HepG2 (cell line): ENCODE results near the gene FASTK. TPM values are rescaled to one million over a fixed set of nuclear protein-coding genes. Genes with fewer than 3 reads are reported as not detected.

Source experiments
- AKNA ChIP-seq: sonication (generic); formaldehyde crosslinking; IDR thresholded peaks from 2 replicates; pipeline ENCODE4 v1.4.0; 2020; ENCODE audit warnings: missing genetic modification reagents, borderline replicate concordance
- ARID2 ChIP-seq: sonication (generic); formaldehyde crosslinking; IDR thresholded peaks from 2 replicates; pipeline ENCODE4 v1.8.1; 2022; ENCODE audit warnings: mild to moderate bottlenecking, missing genetic modification reagents, borderline replicate concordance
- CENPX ChIP-seq: sonication (generic); formaldehyde crosslinking; IDR thresholded peaks from 2 replicates; pipeline ENCODE4 v1.9.0; 2021; ENCODE audit warnings: mild to moderate bottlenecking, missing genetic modification reagents, moderate library complexity
- GABPB1 ChIP-seq: IDR thresholded peaks from 2 replicates; pipeline ENCODE4 v1.6.1; 2016; ENCODE audit warnings: mild to moderate bottlenecking, missing genetic modification reagents, moderate library complexity, missing compliant biosample characterization
- HIVEP1 ChIP-seq: sonication (generic); formaldehyde crosslinking; IDR thresholded peaks from 2 replicates; pipeline ENCODE4 v1.4.0; 2020; ENCODE audit warnings: mild to moderate bottlenecking, missing genetic modification reagents
- RFXANK ChIP-seq: IDR thresholded peaks from 2 replicates; pipeline ENCODE4 v1.6.1; 2016
- SOX6 ChIP-seq, 2 experiments: fragments of 450-650 bp in 1 of 2; sonication (generic) in 1 of 2; formaldehyde crosslinking in 1 of 2; IDR thresholded peaks; 2 replicates each; pipeline versions ENCODE4 v1.4.0 to v1.6.1; 2017 to 2020; ENCODE audit warnings: antibody characterized with exemption in 1 of 2, mild to moderate bottlenecking in 1 of 2, missing genetic modification reagents in 1 of 2
- TARDBP ChIP-seq: sonication (generic); formaldehyde crosslinking; IDR thresholded peaks from 2 replicates; pipeline ENCODE4 v1.8.0; 2022; ENCODE audit warnings: mild to moderate bottlenecking, missing genetic modification reagents
- TRIM22 ChIP-seq: fragments of 450-650 bp; IDR thresholded peaks from 2 replicates; pipeline ENCODE4 v1.6.1; 2017
- ZBTB37 ChIP-seq: sonication (generic); formaldehyde crosslinking; IDR thresholded peaks from 2 replicates; pipeline ENCODE4 v1.4.0; 2020; ENCODE audit warnings: mild to moderate bottlenecking, missing genetic modification reagents
- ZEB1 ChIP-seq: IDR thresholded peaks from 2 replicates; pipeline ENCODE4 v1.6.1; 2012; ENCODE audit warnings: mild to moderate bottlenecking, low read depth, inconsistent platforms; ENCODE audit not compliant: insufficient replicate concordance
- ZFP62 ChIP-seq: sonication (generic); formaldehyde crosslinking; IDR thresholded peaks from 2 replicates; pipeline ENCODE4 v1.4.0; 2020; ENCODE audit warnings: missing genetic modification reagents
- ZGPAT ChIP-seq: IDR thresholded peaks from 2 replicates; pipeline ENCODE4 v1.6.1; 2016; ENCODE audit warnings: mild to moderate bottlenecking
- ZNF10 ChIP-seq: sonication (generic); formaldehyde crosslinking; IDR thresholded peaks from 2 replicates; pipeline ENCODE4 v1.4.0; 2020; ENCODE audit warnings: mild to moderate bottlenecking, low read depth, missing genetic modification reagents, borderline replicate concordance
- ZNF34 ChIP-seq: sonication (generic); formaldehyde crosslinking; IDR thresholded peaks from 2 replicates; pipeline ENCODE4 v1.4.0; 2020; ENCODE audit warnings: mild to moderate bottlenecking, missing genetic modification reagents, borderline replicate concordance
- ZNF414 ChIP-seq: sonication (generic); formaldehyde crosslinking; IDR thresholded peaks from 2 replicates; pipeline ENCODE4 v1.5.0; 2020; ENCODE audit warnings: missing genetic modification reagents
- ZNF460 ChIP-seq: sonication (generic); formaldehyde crosslinking; IDR thresholded peaks from 2 replicates; pipeline ENCODE4 v1.5.1; 2020; ENCODE audit warnings: missing genetic modification reagents, mild to moderate bottlenecking, borderline replicate concordance
- ZNF749 ChIP-seq: sonication (generic); formaldehyde crosslinking; IDR thresholded peaks from 2 replicates; pipeline ENCODE4 v1.8.0; 2022; ENCODE audit warnings: mild to moderate bottlenecking, missing genetic modification reagents, moderate library complexity, borderline replicate concordance
- ZSCAN31 ChIP-seq: sonication (generic); formaldehyde crosslinking; IDR thresholded peaks from 2 replicates; pipeline ENCODE4 v1.5.0; 2020; ENCODE audit warnings: low read depth, mild to moderate bottlenecking, missing genetic modification reagents
- polyA plus RNA-seq, 8 experiments: library from polyadenylated mRNA; depleted of rRNA in 3 of 8; stranded (reverse) in 7 of 8; unstranded in 1 of 8; fragments of >200 nt; fragmentation: Illumina TruSeq in 4 of 8; extraction: Trizol in 4 of 8; gene quantifications; 2 replicates each; pipeline versions ENCODE4 v1.2.1 to v1.2.3, GENCODE V29; 2011 to 2016; ENCODE audit warnings: low read depth in 4 of 8, missing spikeins in 1 of 8, mixed read lengths in 1 of 8; ENCODE audit not compliant: insufficient read depth in 1 of 8
- total RNA-seq, 5 experiments: library from RNA; depleted of rRNA; stranded (reverse); fragments of >200 nt; fragmentation: Illumina TruSeq; extraction: Trizol; gene quantifications; 2 replicates each; pipeline ENCODE4 v1.2.3, GENCODE V29; 2016; ENCODE audit warnings: low read depth in 1 of 5

The FASTK gene
- total and polyA plus RNA-seq, 2 of the 13 experiments (the other 11 are each of a cell fraction or from before 2014, with no cell fraction given): 52.9 to 55.7 TPM

GRCh38 chr7:151059367-151060112 lies 21.1 kb downstream of the FASTK start, which contains the start of gene SLC4A2 (continued):
- no peak for TF ChIP-seq ZBTB37 (CRISPR knock-in tag)
- no peak for TF ChIP-seq CENPX (CRISPR knock-in tag)
- no peak for TF ChIP-seq ZNF460 (CRISPR knock-in tag)
- TF ChIP-seq HIVEP1 (CRISPR knock-in tag): no peak
- 0 out of 2 replicates have a peak, but pooled peaks have one; percentile 36 for TF ChIP-seq ARID2
- no peak for TF ChIP-seq ZNF414 (CRISPR knock-in tag)
- no peak for TF ChIP-seq ZNF10
- TF ChIP-seq ZSCAN31 (CRISPR knock-in tag): 0 out of 2 replicates have a peak, but pooled peaks have one; percentile 8
- no peak for TF ChIP-seq ZFP62 (CRISPR knock-in tag)
- TF ChIP-seq ZGPAT: peak; percentile 19; the same call in 1 of the 2 replicates
- TF ChIP-seq TARDBP (CRISPR knock-in tag): 0 out of 2 replicates have a peak, but pooled peaks have one; percentile 30
- TF ChIP-seq RFXANK (CRISPR knock-in tag): no peak
- TF ChIP-seq ZNF34 (CRISPR knock-in tag): no peak
- TF ChIP-seq ZNF749 (CRISPR knock-in tag): no peak
- no peak for TF ChIP-seq ZEB1
- TF ChIP-seq SOX6 (IDR thresholded peaks at IDR 0.05): no peak
- no peak for TF ChIP-seq SOX6 (CRISPR knock-in tag; IDR thresholded peaks at IDR 0.05)
- TF ChIP-seq AKNA (CRISPR knock-in tag): no peak
- TF ChIP-seq GABPB1 (CRISPR knock-in tag): peak; percentile 45; the same call in 1 of the 2 replicates
- TF ChIP-seq TRIM22: no peak
